ENCODE results near the gene OPN1LW. TPM values are rescaled to one million over a fixed set of nuclear protein-coding genes. Genes with fewer than 3 reads are reported as not detected.

The OPN1LW gene
- not detected in 2 replicates for total RNA-seq

GRCh38 chrX:154144010-154144409 is at the start of gene OPN1LW:
TSS of gene OPN1LW (plus strand) at chrX:154144243. CDS start at chrX:154144284, 41 bp downstream.

GRCh38 chrX:154097589-154098541 is 46.2 kb upstream of the OPN1LW start, which contains the start of gene MECP2:
TSS of gene MECP2 (minus strand) at chrX:154097717.

GRCh38 chrX:154182296-154182695 is 38.3 kb downstream of the OPN1LW start, which contains the start of gene OPN1MW:
TSS of gene OPN1MW (plus strand) at chrX:154182596. CDS start at chrX:154182678, 82 bp downstream.

Other genes with a start within 250 kb of the OPN1LW start
- not detected in 2 replicates for gene AVPR2, start 239.6 kb upstream of the OPN1LW start, total RNA-seq
- gene ARHGAP4, start 218.0 kb upstream of the OPN1LW start, total RNA-seq, result 0.31 and 3.9 TPM in 2 replicates
- 46.2 and 49.9 TPM in 2 replicates for gene NAA10, start 209.2 kb upstream of the OPN1LW start, total RNA-seq
- 1.1 and 1.2 TPM in 2 replicates for gene RENBP, start 199.6 kb upstream of the OPN1LW start, total RNA-seq
- gene HCFC1, start 172.4 kb upstream of the OPN1LW start, total RNA-seq, result 34.6 and 36.1 TPM in 2 replicates
- gene TMEM187, start 171.5 kb upstream of the OPN1LW start, total RNA-seq, result 11.1 and 12.6 TPM in 2 replicates
- 48.9 and 56.3 TPM in 2 replicates for gene IRAK1, start 124.3 kb upstream of the OPN1LW start, total RNA-seq
- gene MECP2, start 46.5 kb upstream of the OPN1LW start, total RNA-seq, result 31.1 and 33.2 TPM in 2 replicates
- gene OPN1MW, start 38.4 kb downstream of the OPN1LW start, total RNA-seq, result not detected in 2 replicates
- not detected in 2 replicates for gene OPN1MW2, start 75.5 kb downstream of the OPN1LW start, total RNA-seq
- gene OPN1MW3, start 113.3 kb downstream of the OPN1LW start, total RNA-seq, result not detected in 2 replicates
- not detected in 2 replicates for gene TEX28, start 150.9 kb downstream of the OPN1LW start, total RNA-seq
- not detected in 2 replicates for gene TKTL1, start 151.6 kb downstream of the OPN1LW start, total RNA-seq
- gene FLNA, start 230.4 kb downstream of the OPN1LW start, total RNA-seq, result 881 and 1,006 TPM in 2 replicates
- 34.4 and 50.2 TPM in 2 replicates for gene EMD, start 235.1 kb downstream of the OPN1LW start, total RNA-seq

Measured in cardiac ventricle fibroblast (primary cell).